HCT116 (cell line): Measurements from ENCODE around the gene KNDC1.

Experiments
- ATF3 ChIP-seq: IDR thresholded peaks from 2 replicates; pipeline ENCODE4 v1.6.1; 2012
- CTCF ChIP-seq, 3 experiments: fragments of 200-600 bp in 1 of 3; sonication (generic) in 1 of 3; IDR thresholded peaks in 2 of 3; conservative IDR thresholded peaks in 1 of 3; 2 replicates each; pipeline ENCODE4 v1.5.1; 2012 to 2017; ENCODE audit warnings: low read depth in 2 of 3, low read length in 2 of 3, antibody characterized with exemption in 1 of 3, borderline replicate concordance in 1 of 3, control low read depth in 1 of 3, mild to moderate bottlenecking in 1 of 3, mixed read lengths in 1 of 3, mixed run types in 1 of 3, moderate library complexity in 1 of 3; ENCODE audit not compliant: insufficient read depth in 1 of 3
- MAX ChIP-seq: IDR thresholded peaks from 2 replicates; pipeline ENCODE4 v1.6.1; 2012
- TF ChIP-seq, protein P1 (sequence below): IDR thresholded peaks from 2 replicates; pipeline ENCODE4 v1.6.1; 2011; ENCODE audit warnings: mild to moderate bottlenecking, low read length, moderate library complexity; ENCODE audit not compliant: insufficient replicate concordance; ENCODE audit errors: extremely low read depth

DNA sequence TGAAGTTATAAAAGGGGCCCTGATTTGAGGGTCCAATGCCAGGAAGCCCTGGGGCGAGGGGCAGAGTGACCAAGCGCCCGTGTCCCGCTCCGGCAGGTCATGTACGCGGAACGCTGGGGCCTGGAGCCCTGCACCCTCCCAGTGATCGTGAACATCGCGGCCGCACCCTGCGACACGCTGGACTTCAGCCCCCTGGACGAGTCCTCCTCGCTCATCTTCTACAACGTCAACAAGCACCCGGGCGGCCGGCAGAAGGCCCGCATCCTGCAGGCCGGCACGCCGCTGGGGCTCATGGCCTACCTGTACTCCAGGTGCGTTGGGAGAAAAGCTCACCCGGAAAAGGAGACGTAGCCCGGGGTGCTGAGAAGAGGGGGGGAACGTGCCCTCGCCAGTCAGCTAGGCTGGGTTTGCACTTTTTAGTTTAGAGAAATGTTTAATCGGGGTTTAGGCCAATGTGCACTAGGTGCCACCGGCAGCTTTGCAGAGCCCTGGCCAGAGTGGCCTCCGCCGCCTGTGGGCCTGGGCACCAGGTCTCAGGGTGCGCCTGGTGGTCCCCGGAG lies 47.1 kb downstream of the KNDC1 start:
- no peak for TF ChIP-seq CTCF (IDR thresholded peaks at IDR 0.05 in 2 of 3, conservative IDR thresholded peaks at IDR 0.05 in 1 of 3; ENCODE audit: borderline replicate concordance in 1 of 3, insufficient read depth in 1 of 3, low read depth in 2 of 3, low read length in 2 of 3)
- TF ChIP-seq MAX, result no peak
- TF ChIP-seq, protein P1, sequence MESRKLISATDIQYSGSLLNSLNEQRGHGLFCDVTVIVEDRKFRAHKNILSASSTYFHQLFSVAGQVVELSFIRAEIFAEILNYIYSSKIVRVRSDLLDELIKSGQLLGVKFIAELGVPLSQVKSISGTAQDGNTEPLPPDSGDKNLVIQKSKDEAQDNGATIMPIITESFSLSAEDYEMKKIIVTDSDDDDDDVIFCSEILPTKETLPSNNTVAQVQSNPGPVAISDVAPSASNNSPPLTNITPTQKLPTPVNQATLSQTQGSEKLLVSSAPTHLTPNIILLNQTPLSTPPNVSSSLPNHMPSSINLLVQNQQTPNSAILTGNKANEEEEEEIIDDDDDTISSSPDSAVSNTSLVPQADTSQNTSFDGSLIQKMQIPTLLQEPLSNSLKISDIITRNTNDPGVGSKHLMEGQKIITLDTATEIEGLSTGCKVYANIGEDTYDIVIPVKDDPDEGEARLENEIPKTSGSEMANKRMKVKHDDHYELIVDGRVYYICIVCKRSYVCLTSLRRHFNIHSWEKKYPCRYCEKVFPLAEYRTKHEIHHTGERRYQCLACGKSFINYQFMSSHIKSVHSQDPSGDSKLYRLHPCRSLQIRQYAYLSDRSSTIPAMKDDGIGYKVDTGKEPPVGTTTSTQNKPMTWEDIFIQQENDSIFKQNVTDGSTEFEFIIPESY, result no peak
- TF ChIP-seq ATF3, result no peak
